Mesenteric fat pad (tissue), 1 donor: Measurements from ENCODE around the gene ZNF98. TPM values are rescaled to one million over a fixed set of nuclear protein-coding genes. Genes with fewer than 3 reads are reported as not detected.

Experiments used
- DNase-seq: peaks from one replicate; pipeline ENCODE4 v3.0.0-alpha.2; 2020; ENCODE audit warnings: low spot score
- long read RNA-seq: library from polyadenylated mRNA; unstranded; transcript quantifications from one replicate; pipeline ENCODE4 v2.0.0, GENCODE V29; 2020
- total RNA-seq: library from RNA; stranded (reverse); fragmentation: NEBNext Ultra II Directional; extraction: Animal tissue kit (Norgen Biotek cat#: 25700); gene quantifications from one replicate; pipeline ENCODE4 v1.2.1, GENCODE V29; 2021
- donor health status: DM: yes; HTN: yes; CAD: no.

Gene ZNF98
- total RNA-seq = 1.6 TPM
- long read RNA-seq, partial matches to known transcripts = 0 of 4 reads
- long read RNA-seq, other reads (novel, unspliced or antisense) = 3 of 4 reads

DNA sequence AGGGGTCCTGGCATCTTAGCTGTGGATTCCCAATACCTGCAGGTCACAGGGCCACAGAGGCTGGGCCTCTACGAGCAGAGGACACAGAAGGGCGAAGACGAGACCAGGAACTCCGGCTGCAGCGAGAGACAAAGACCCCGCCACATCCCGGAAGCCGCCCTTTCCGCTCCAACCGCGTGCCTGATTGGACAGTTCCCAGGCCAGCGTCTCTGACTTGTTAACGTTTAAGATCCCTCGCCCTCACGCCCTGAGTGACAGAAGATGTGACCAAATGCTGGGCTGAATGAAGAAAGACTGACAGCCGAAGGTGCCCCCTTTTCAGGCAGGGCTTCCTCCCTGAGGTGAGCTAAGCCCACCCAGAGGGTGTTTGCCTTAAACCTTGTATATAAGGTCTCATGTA, at the start of gene ZNF98:
Gene ZNF98 (minus strand): TSS at position 136 of the 400 bp plus-strand sequence. CDS start 122 bp downstream, at position 14.
- DNase-seq = no peak

DNA sequence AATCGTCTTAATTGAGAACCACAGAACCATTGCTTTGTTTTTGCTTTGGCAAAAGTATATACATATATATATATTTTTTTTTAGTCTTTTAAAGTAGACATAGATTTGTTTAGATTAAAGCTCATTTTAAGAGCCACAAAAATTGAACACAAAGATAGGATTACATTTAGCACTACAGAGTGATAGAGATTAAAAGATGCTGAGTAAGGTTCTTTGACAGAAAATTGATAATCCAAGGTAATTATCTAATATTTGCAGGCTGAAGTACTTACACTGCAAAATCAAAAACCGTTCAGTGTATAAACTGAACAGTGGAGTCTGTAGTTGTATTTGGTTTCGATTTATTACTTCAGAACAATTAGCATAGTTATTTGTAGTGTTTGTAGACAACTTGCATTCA, 24.5 kb upstream of the ZNF98 start:
- no peak for DNase-seq

- DNase-seq = no peak
Measured at GRCh38 chr19:22438011-22438410, 15.9 kb upstream of the ZNF98 start.

DNA sequence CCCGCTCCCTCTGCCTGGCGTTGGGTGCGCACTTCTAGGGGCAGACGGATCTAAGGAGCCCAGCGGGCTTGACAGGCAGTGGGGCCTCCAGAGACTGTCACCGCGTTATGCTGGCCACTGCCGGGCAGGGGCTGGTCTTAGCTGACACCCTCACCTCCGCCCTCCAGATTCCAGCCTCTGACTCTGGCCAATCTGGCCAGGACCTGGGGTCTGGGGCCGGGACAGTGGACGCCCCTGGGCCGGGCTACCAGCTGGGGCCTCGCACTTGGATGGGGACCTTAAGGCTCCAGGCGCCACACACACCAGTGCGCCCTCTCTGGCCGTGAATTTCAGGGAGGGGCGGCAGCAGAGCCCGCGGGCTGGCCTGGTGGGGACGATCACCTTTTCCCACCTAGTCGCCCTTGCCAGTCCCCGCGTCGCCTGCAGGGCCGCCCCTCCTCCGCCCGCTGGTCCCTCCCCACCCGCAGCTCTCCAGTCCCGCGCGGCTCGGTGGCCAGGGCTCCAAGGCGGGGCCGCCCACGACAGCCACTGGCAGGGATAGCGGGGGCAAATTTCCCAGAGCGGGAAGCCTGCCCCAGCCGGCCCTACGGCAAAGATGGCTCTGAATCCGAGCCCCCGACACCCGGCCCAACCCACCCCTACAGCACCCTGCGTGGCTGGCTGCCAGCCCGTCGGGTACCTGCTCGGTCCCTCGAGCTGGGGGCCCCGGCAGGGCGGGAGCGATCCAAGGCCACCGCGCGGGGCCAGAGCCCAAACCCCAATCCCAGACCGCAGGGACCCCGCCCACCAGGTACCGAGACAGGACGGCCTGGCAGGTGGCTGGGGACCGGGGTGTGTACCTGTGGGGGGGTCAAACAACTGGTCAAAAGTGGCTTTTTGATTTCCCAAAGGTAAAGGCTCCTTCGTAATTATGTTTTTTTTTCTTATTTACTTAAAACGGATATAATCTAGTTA, 6.1 kb upstream of the ZNF98 start:
- no peak for DNase-seq

DNA sequence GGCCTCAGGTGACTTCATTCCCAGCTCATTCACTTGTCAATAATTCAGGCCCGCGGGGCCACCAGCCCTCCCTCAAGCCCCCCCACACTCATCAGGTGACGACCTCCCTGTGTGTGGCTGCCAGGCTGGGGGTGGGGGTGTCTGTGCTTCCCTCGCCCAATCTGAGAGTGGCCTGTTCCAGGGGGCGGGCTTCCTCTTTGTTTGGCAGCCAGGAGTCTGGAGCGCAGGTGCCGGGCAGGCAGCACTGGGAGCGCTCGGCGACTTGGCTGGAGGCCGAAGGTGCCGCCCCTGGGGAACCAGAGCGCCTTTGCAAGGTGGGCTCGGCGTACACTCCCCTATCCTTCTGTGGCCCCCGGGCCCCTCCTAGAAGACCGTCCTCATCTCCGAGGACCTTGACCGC, 5.4 kb upstream of the ZNF98 start:
- no peak for DNase-seq

DNA sequence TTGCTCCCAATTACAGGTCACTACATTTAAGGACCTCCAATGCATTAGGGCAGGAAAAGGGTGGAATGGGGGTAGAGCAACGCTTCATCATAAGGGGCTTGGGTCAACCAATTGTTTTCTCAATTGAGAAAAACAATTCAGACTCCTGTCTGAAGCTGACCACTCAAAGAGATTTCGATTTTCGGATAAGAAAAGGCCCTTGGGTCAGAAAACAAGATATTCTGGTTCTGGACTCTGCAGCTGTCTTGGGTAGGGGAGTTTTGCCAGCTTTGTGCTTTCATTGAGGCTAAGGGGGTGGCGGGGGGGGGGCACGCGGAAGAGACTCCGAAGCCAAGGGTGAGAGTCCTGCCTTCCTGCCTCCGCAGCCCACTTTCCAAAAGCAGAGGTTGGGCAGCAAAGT, 4.8 kb upstream of the ZNF98 start:
- DNase-seq = no peak

GRCh38 chr19:22421797-22422196, 349 bp downstream of the ZNF98 start:
- DNase-seq = no peak

DNA sequence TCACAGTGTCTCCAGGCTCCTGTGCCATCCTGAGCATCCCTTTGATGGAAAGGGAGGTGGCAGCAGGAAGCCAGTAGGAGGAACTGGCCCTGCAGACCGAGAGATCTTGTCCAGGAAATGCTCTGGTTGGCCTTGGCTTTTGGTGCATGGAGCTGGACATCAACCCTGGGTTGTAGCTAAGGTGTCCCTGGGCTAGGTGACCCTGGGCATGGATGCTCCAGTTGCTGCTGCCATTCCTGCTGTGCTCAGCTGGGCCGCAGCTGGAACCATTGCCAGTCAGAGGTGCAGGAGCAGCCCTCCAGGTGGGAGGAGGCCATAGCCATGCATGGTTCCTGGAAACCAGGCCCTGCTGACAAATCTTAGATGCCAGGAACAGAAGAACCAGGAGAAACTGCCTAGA, 67.5 kb downstream of the ZNF98 start:
- no peak for DNase-seq

Other genes with a start within 250 kb of the ZNF98 start
- gene ZNF676, start 225.4 kb downstream of the ZNF98 start, total RNA-seq = 2.6 TPM
- gene ZNF729, start 135.9 kb downstream of the ZNF98 start, total RNA-seq = not detected
- 0.29 TPM for gene ZNF492, start 212.0 kb upstream of the ZNF98 start, total RNA-seq